Mesenchymal stem cell (in vitro differentiated cells and primary cell): ENCODE measurements around the gene AIDA.

ENCODE experiments used
- DNase-seq: peaks from one replicate; pipeline ENCODE4 v3.0.0-alpha.2; 2013
- H2AFZ ChIP-seq: one replicate; pipeline ENCODE4 v1.6.1; 2013; ENCODE audit warnings: low read depth, mild to moderate bottlenecking, control low read depth, inconsistent platforms, low read length, moderate library complexity
- H2AK5ac ChIP-seq: 2 replicates; pipeline ENCODE4 v1.6.1; 2013; ENCODE audit warnings: low read length, moderate library complexity, mild to moderate bottlenecking, inconsistent platforms; ENCODE audit not compliant: severe bottlenecking
- H2BK120ac ChIP-seq: one replicate; pipeline ENCODE4 v1.6.1; 2013; ENCODE audit warnings: low read depth, mild to moderate bottlenecking, inconsistent platforms, low read length, moderate library complexity
- H2BK12ac ChIP-seq, 2 experiments: one replicate each; pipeline ENCODE4 v1.6.1; 2013; ENCODE audit warnings: inconsistent platforms in 2 of 2, low read length in 2 of 2, mild to moderate bottlenecking in 2 of 2, moderate library complexity in 2 of 2, control low read depth in 1 of 2
- H2BK15ac ChIP-seq: one replicate; pipeline ENCODE4 v1.6.1; 2013; ENCODE audit warnings: mild to moderate bottlenecking, low read depth, inconsistent platforms; ENCODE audit not compliant: poor library complexity, severe bottlenecking
- H2BK5ac ChIP-seq: 2 replicates; pipeline ENCODE4 v1.6.1; 2013; ENCODE audit warnings: low read depth, mild to moderate bottlenecking, low read length, control low read depth, inconsistent platforms; ENCODE audit not compliant: poor library complexity, severe bottlenecking
- H3K14ac ChIP-seq, 2 experiments: one replicate each; pipeline ENCODE4 v1.6.1; 2013; ENCODE audit warnings: inconsistent platforms in 2 of 2, low read length in 2 of 2, control low read depth in 1 of 2, mild to moderate bottlenecking in 1 of 2, moderate library complexity in 1 of 2
- H3K18ac ChIP-seq, 2 experiments: one replicate each; pipeline ENCODE4 v1.6.1; 2013; ENCODE audit warnings: inconsistent platforms in 2 of 2, low read length in 2 of 2, control low read depth in 1 of 2, low read depth in 1 of 2, mild to moderate bottlenecking in 1 of 2
- H3K23ac ChIP-seq, 2 experiments: one replicate each; pipeline ENCODE4 v1.6.1; 2013; ENCODE audit warnings: inconsistent platforms in 2 of 2, low read length in 2 of 2, mild to moderate bottlenecking in 2 of 2, moderate library complexity in 2 of 2, control low read depth in 1 of 2
- H3K27ac ChIP-seq: 2 replicates; pipeline ENCODE4 v1.5.1; 2013; ENCODE audit warnings: mild to moderate bottlenecking, moderate library complexity, low read length, control low read depth, inconsistent platforms; ENCODE audit not compliant: poor library complexity, severe bottlenecking
- H3K27me3 ChIP-seq, 2 experiments: 2 replicates each; pipeline versions ENCODE4 v1.6.1 to v1.7.0; 2013; ENCODE audit warnings: low read length in 2 of 2, mild to moderate bottlenecking in 2 of 2, moderate library complexity in 2 of 2, control low read depth in 1 of 2, inconsistent platforms in 1 of 2; ENCODE audit not compliant: control insufficient read depth in 1 of 2, insufficient read depth in 1 of 2
- H3K36me3 ChIP-seq, 2 experiments: 2 replicates each; pipeline versions ENCODE4 v1.6.1 to v1.7.0; 2013; ENCODE audit warnings: low read length in 2 of 2, control low read depth in 1 of 2, inconsistent platforms in 1 of 2, low read depth in 1 of 2, mild to moderate bottlenecking in 1 of 2; ENCODE audit not compliant: insufficient read depth in 2 of 2, control insufficient read depth in 1 of 2
- H3K4ac ChIP-seq, 2 experiments: one replicate each; pipeline ENCODE4 v1.6.1; 2013; ENCODE audit warnings: inconsistent platforms in 2 of 2, low read length in 2 of 2, mild to moderate bottlenecking in 2 of 2, moderate library complexity in 2 of 2, control low read depth in 1 of 2, low read depth in 1 of 2
- H3K4me1 ChIP-seq: 2 replicates; pipeline ENCODE4 v1.6.1; 2013; ENCODE audit warnings: low read depth, low read length, control low read depth; ENCODE audit not compliant: control insufficient read depth, insufficient read depth
- H3K4me2 ChIP-seq: 2 replicates; pipeline ENCODE4 v1.6.1; 2013; ENCODE audit warnings: low read length, mild to moderate bottlenecking, inconsistent platforms; ENCODE audit not compliant: poor library complexity, severe bottlenecking
- H3K4me3 ChIP-seq, 2 experiments: 2 replicates each; pipeline versions ENCODE4 v1.5.1 to v1.7.0; 2013; ENCODE audit warnings: low read length in 2 of 2, mild to moderate bottlenecking in 2 of 2, control low read depth in 1 of 2, low read depth in 1 of 2; ENCODE audit not compliant: insufficient read depth in 1 of 2
- H3K79me1 ChIP-seq: replicated peaks from 2 replicates; pipeline ENCODE4 v1.6.1; 2013; ENCODE audit warnings: mild to moderate bottlenecking, control low read depth, low read length, inconsistent platforms; ENCODE audit not compliant: poor library complexity, severe bottlenecking
- H3K9ac ChIP-seq: 2 replicates; pipeline ENCODE4 v1.7.0; 2013; ENCODE audit warnings: mild to moderate bottlenecking, low read length, moderate library complexity
- H3K9me3 ChIP-seq: 2 replicates; pipeline ENCODE4 v1.7.0; 2013; ENCODE audit warnings: mild to moderate bottlenecking, low read length; ENCODE audit not compliant: control insufficient read depth
- H4K8ac ChIP-seq: one replicate; pipeline ENCODE4 v1.6.1; 2013; ENCODE audit warnings: inconsistent platforms, mild to moderate bottlenecking, low read length, moderate library complexity
- H4K91ac ChIP-seq: one replicate; pipeline ENCODE4 v1.6.1; 2013; ENCODE audit warnings: mild to moderate bottlenecking, low read length, inconsistent platforms
- WGBS: methylation state at CpG from one replicate; pipeline ENCODE4 v1.1.7; 2013; ENCODE audit warnings: mixed read lengths; 5-methylcytosine and 5-hydroxymethylcytosine counted together

Gene AIDA

GRCh38 chr1:222754366-222755139 lies 42.3 kb upstream of the AIDA start:
- no peak overlapping the region for H3K14ac ChIP-seq
- no peak overlapping the region for H2AK5ac ChIP-seq
- no peak overlapping the region for H2BK15ac ChIP-seq
- no peak overlapping the region for H3K23ac ChIP-seq
- peak overlapping the region; percentile 79 for H3K9ac ChIP-seq
- H4K8ac ChIP-seq: no peak overlapping the region
- H3K36me3 ChIP-seq: no peaks in the 10 kb centered on the region
- 81% methylated on average over 9 of the region's 10 CpGs for WGBS
- H3K9me3 ChIP-seq: no peaks in the 10 kb centered on the region
- no peak overlapping the region for H3K27ac ChIP-seq
- H4K91ac ChIP-seq: no peak overlapping the region
- H3K18ac ChIP-seq: no peak overlapping the region
- H3K27me3 ChIP-seq: no peaks in the 10 kb centered on the region
- H2BK5ac ChIP-seq: no peak overlapping the region
- DNase-seq: no peak
- H2AFZ ChIP-seq: no peak overlapping the region
- H3K79me1 ChIP-seq: no peaks in the 10 kb centered on the region
- H2BK12ac ChIP-seq: no peak overlapping the region
- no peak overlapping the region for H2BK120ac ChIP-seq
- H3K4me1 ChIP-seq: peaks cover 1% of the 10 kb centered on the region
- no peak overlapping the region for H3K4ac ChIP-seq
- no peak overlapping the region for H3K4me2 ChIP-seq
- peak overlapping the region in 1 of 2 experiments; percentile 55 for H3K4me3 ChIP-seq

GRCh38 chr1:222751255-222751654 lies 39.0 kb upstream of the AIDA start:
- H3K4me3 ChIP-seq: no peak overlapping the region
- H3K23ac ChIP-seq: no peak overlapping the region
- no peak overlapping the region for H3K27ac ChIP-seq
- no peak overlapping the region for H3K18ac ChIP-seq
- H3K9ac ChIP-seq: no peak overlapping the region
- H3K36me3 ChIP-seq: no peaks in the 10 kb centered on the region
- H3K4ac ChIP-seq: no peak overlapping the region
- H2AFZ ChIP-seq: no peak overlapping the region
- WGBS: 62% methylated on average over 1 of the region's 3 CpGs
- no peak for DNase-seq
- no peak overlapping the region for H2BK120ac ChIP-seq
- H3K4me2 ChIP-seq: no peak overlapping the region
- no peaks in the 10 kb centered on the region for H3K79me1 ChIP-seq
- no peaks in the 10 kb centered on the region for H3K27me3 ChIP-seq
- no peak overlapping the region for H4K91ac ChIP-seq
- no peaks in the 10 kb centered on the region for H3K9me3 ChIP-seq
- H2BK15ac ChIP-seq: no peak overlapping the region
- no peak overlapping the region for H4K8ac ChIP-seq
- H2AK5ac ChIP-seq: no peak overlapping the region
- no peak overlapping the region for H2BK12ac ChIP-seq
- no peak overlapping the region for H2BK5ac ChIP-seq
- H3K14ac ChIP-seq: no peak overlapping the region
- peaks cover 1% of the 10 kb centered on the region for H3K4me1 ChIP-seq

- H3K4ac ChIP-seq: no peak overlapping the region
- H2AK5ac ChIP-seq: no peak overlapping the region
- H3K4me1 ChIP-seq: peaks cover 1% of the 10 kb centered on the region
- no peaks in the 10 kb centered on the region for H3K9me3 ChIP-seq
- H4K8ac ChIP-seq: no peak overlapping the region
- no peak overlapping the region for H2BK5ac ChIP-seq
- H3K79me1 ChIP-seq: no peaks in the 10 kb centered on the region
- no peak overlapping the region for H3K4me3 ChIP-seq
- WGBS: no CpG with 5 or more reads among the region's 1 CpG
- DNase-seq: no peak
- no peaks in the 10 kb centered on the region for H3K27me3 ChIP-seq
- no peak overlapping the region for H2AFZ ChIP-seq
- no peak overlapping the region for H3K9ac ChIP-seq
- H3K18ac ChIP-seq: no peak overlapping the region
- H3K4me2 ChIP-seq: no peak overlapping the region
- no peaks in the 10 kb centered on the region for H3K36me3 ChIP-seq
- no peak overlapping the region for H2BK15ac ChIP-seq
- H3K27ac ChIP-seq: no peak overlapping the region
- H3K23ac ChIP-seq: no peak overlapping the region
- no peak overlapping the region for H2BK120ac ChIP-seq
- no peak overlapping the region for H4K91ac ChIP-seq
- H3K14ac ChIP-seq: no peak overlapping the region
- H2BK12ac ChIP-seq: no peak overlapping the region
Observed at GRCh38 chr1:222750651-222751050, 38.4 kb upstream of the AIDA start.

- H3K4me1 ChIP-seq: peaks cover 1% of the 10 kb centered on the region
- no peak overlapping the region for H2AK5ac ChIP-seq
- H3K18ac ChIP-seq: no peak overlapping the region
- no peak overlapping the region for H3K14ac ChIP-seq
- H3K27ac ChIP-seq: no peak overlapping the region
- H3K27me3 ChIP-seq: no peaks in the 10 kb centered on the region
- H3K9me3 ChIP-seq: no peaks in the 10 kb centered on the region
- H3K4ac ChIP-seq: no peak overlapping the region
- no peak overlapping the region for H2BK15ac ChIP-seq
- H2AFZ ChIP-seq: no peak overlapping the region
- no peak for DNase-seq
- H3K79me1 ChIP-seq: no peaks in the 10 kb centered on the region
- H2BK5ac ChIP-seq: no peak overlapping the region
- H3K23ac ChIP-seq: no peak overlapping the region
- no peak overlapping the region for H2BK12ac ChIP-seq
- H4K8ac ChIP-seq: no peak overlapping the region
- no peaks in the 10 kb centered on the region for H3K36me3 ChIP-seq
- H3K4me3 ChIP-seq: no peak overlapping the region
- H2BK120ac ChIP-seq: no peak overlapping the region
- no peak overlapping the region for H4K91ac ChIP-seq
- no peak overlapping the region for H3K9ac ChIP-seq
- H3K4me2 ChIP-seq: no peak overlapping the region
Observed at GRCh38 chr1:222749927-222750326, 37.6 kb upstream of the AIDA start.
